ENCODE results near the gene ARSJ.

The ARSJ gene

GRCh38 chr4:113982181-113982580 lies 2.7 kb upstream of the ARSJ start:
- DNase-seq: no peak

DNA sequence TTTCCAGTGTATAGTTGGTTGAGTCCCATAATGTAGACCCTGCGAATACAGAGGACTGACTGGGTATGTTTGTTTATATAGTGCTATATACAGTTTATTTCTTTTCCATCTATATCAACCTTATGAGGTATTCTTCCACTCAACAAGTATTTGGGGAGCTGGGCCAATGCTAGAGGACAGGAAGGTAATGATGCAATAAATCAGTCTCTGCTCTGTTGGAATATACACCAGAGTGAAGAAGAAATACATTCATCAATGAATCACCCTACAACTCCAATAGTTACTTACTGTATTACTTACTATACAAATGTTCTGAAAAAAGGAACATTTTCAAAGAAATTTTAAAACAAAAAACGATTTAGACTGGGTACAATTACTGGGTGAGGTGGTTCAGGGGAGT lies 2.1 kb upstream of the ARSJ start:
- no peak for DNase-seq

GRCh38 chr4:113979905-113980615 lies 613 bp upstream of the ARSJ start:
- no peak for DNase-seq

- DNase-seq: no peak
Measured at GRCh38 chr4:113978561-113979147, 793 bp downstream of the ARSJ start.

GRCh38 chr4:113978105-113978504 lies 1.3 kb downstream of the ARSJ start:
- no peak for DNase-seq

- no peak for DNase-seq
Measured at GRCh38 chr4:113977526-113977855, 2.0 kb downstream of the ARSJ start.

DNA sequence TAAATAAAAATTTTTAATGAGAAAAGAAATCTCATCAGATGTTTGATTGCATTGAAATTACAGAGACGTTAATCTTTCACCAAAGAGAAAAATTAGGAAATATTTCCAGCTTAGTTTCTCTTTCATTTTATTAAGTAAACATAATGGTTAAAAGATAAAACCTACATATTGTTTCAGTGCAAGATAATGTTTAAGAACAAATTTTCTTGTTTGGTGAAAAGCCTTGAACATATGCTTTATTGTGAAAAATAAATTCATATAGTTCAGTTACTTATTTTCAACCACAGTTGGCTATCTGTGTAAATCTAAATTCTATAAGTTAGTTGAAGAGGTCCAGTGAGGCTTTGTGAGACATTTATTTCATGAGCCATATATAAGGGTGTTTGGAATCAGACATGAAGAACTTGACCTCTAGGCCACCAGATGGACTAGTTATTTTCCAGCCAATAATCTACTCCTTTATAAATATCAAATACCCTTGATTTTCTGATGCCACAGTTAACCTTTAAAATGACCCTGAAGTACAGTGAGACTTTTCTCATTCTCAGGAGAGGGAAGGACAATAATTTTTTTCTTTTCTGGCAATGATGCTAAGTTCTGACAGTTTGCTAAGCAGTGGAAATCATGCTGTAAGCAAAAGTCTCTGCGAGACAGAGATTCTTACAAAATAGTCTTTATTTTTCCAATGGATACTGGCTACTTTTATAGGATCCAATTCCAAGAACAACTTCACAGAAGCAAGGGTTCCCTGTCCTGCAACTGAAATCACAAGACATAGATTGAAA lies 2.5 kb downstream of the ARSJ start:
- DNase-seq: no peak

GRCh38 chr4:113975578-113975977 lies 3.9 kb downstream of the ARSJ start:
- DNase-seq: no peak

DNA sequence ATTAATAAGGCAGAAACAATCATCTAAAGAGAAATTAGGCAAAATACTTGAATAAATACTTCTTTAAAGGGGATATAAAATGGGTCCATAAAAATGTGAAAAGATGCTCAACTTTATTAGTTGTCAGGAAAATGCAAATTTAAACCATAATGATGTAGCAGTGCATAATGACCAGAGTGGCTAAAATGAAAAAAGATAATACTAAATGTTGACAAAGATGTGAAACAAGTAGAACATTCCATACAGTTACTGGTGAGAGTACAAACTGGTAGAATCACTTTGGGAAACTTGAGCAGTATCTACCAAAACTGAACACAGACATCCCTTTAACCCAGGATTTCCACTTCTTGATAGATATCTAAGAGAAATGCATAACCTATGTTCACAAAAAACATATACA lies 5.0 kb downstream of the ARSJ start:
- DNase-seq: no peak

DNA sequence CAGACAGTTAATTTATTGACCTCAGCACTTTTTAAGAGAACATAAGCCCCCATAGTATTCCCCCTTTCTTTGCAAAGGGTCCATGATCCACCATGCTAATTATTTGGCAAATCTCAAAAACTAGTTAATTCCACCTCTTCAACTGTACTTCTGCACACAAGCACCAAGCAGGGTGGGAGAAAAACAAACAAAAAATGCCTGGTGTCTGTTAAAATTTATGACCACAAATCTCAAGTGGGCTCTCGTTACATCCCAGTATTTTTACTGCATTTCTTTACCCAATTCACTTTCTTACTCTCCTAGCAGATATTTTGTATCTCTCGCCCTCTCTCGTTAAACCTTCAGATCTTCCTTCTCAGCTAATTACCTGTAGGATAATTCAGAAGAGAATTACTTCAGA lies 6.1 kb downstream of the ARSJ start:
- DNase-seq: no peak

DNA sequence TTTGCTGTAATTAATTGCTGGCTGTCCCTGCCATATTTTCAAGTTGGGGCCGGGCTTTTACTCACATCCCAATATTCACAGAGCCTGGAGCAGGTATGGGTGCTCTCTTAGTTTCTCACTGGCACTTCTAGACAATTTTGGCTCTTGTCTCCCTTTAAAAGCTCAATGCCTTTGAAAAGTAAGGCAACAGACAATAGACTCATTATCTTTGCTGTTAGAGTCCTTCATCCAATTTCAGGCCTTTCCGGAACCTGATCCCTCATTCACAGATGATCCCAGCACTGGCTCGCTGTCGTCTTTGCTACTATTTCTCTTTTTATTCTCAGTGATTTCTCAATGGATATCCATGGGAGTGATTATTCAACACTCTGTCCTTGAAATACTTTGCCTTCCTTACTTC lies 6.7 kb downstream of the ARSJ start:
- no peak for DNase-seq

DNA sequence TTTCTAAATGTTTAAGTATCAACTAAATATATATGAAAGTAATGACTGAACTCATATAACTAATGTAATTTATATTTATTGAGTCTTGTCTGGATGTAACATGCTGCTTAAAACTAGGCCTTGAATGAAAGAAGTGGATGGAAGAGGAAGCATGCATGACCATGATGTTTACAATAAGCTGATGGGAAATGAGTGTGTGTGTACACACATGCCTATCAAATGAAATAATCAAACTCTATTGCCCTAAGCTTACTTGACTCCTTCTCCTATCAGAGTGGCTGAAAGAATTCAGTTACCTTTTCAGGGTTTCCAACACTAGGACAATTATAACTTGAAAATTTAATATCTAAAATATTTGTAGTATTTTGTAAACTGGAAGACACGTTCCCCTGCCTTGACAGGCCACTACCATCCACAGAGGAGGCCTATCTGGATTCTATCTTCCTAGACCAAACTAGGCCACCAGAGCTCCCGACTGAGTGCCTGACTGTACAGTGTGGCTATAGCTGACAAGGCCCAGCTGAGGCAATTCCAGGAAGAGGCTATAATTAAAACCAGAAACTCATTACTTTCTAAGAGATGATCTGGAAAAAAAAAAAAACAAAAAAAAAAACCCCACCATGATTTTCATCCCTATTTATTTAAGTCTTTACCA lies 7.6 kb downstream of the ARSJ start:
- DNase-seq: no peak

DNA sequence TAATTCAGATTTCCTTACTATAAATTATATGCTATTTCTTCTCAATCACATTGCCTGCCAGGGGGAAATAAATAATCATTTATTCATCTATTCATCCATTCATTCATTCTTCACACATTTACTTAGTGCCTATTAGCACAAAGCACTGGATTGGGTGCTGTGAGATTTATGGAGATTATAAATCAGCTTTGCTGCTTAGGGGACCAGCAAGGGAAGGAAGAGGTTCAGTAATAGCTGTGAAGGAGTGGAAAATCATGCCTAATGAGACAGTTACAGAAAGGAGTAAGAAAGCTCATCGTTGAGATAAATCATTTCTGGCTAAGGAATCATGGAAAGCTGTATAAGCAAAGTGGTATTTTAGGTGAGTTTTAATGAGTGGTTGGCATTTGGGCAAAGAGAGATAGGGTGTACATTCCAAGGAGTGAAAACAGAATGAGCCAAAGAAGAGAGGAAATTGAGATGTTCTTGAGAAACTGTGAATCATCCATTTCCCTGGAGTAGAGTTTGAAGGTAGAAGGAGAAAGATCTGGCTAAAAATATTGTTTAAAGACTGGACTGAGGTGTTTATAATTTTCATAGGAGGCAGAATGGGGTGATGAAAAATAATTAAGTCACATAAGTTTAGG lies 9.6 kb downstream of the ARSJ start:
- no peak for DNase-seq

DNA sequence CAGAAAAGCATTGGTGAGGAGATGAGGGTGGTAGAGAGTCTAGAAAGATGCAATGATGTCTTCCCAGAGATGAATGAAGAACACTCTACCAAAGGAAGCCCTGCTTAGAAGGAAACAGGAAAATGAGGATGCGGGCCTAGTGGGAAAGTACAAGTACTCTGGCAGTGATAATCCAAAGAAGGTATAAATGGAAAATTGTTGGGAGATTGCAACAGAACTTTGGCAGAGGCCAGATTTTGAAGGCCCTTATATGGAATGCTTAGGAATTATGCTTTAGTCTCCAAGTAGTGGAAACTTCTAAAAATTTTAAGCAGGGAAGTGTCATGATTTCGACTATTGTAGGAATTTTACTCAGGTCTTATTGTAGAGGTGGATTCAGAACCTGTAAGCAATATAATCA lies 11.0 kb downstream of the ARSJ start:
- no peak for DNase-seq

- no peak for DNase-seq
Measured at GRCh38 chr4:113967687-113968086, 11.8 kb downstream of the ARSJ start.

DNA sequence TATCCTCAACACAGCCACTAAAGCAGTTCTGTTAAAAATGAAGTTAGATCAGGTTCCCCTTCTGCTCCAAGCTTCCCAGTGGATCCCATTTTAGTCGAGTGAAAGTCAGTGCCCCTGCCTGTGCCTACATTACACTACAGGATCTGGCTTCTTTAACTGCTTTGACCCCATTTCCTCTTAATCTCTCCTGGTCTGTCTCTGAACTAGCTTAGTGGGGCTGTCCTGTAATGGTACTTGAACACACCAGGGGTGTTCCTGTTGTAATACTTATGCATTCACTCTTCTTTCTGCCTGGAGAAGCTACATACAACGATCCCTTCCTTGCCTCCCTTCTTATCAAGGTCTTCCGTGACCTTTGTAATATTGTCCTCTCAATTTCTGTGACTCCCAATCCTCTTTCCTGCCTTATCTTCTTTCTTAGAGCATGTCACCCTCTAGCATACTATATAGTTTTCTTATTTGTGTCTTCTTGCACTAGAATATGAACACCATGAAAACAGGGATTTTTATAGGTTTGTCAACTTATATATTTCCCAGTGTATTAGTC lies 16.7 kb downstream of the ARSJ start:
- no peak for DNase-seq

- no peak for DNase-seq
Measured at GRCh38 chr4:113962016-113962347, 17.5 kb downstream of the ARSJ start.

- no peak for DNase-seq
Measured at GRCh38 chr4:113960684-113961321, 18.6 kb downstream of the ARSJ start.

GRCh38 chr4:113959539-113959937 lies 19.9 kb downstream of the ARSJ start:
- DNase-seq: no peak

- DNase-seq: peak; percentile 21
Measured at GRCh38 chr4:113958766-113959538, 20.5 kb downstream of the ARSJ start.

GRCh38 chr4:113957956-113958355 lies 21.5 kb downstream of the ARSJ start:
- DNase-seq: no peak

GRCh38 chr4:113955948-113956347 lies 23.5 kb downstream of the ARSJ start:
- DNase-seq: peak; percentile 9
